Liver (tissue), 3 donors: ENCODE results near the gene MEGF11.

Experiments used
- EGR1 ChIP-seq, 2 donors: IDR thresholded peaks; 2 replicates each; pipeline ENCODE4 v1.6.1; 2016 to 2018; ENCODE audit warnings: antibody characterized with exemption in 2 of 2, low read depth in 2 of 2
- FOXA1 ChIP-seq: IDR thresholded peaks from 2 replicates; pipeline ENCODE4 v1.6.1; 2016; ENCODE audit warnings: antibody characterized with exemption
- GABPA ChIP-seq, 2 donors: IDR thresholded peaks in 1 of 2; conservative IDR thresholded peaks in 1 of 2; 2 replicates each; pipeline ENCODE4 v1.6.1; 2016; ENCODE audit warnings: antibody characterized with exemption in 2 of 2, mild to moderate bottlenecking in 1 of 2, moderate library complexity in 1 of 2
- RAD21 ChIP-seq, 2 donors: IDR thresholded peaks; 2 replicates each; pipeline ENCODE4 v1.6.1; 2016; ENCODE audit warnings: antibody characterized with exemption in 2 of 2, mild to moderate bottlenecking in 2 of 2
- SP1 ChIP-seq: IDR thresholded peaks from 2 replicates; pipeline ENCODE4 v1.6.1; 2018; ENCODE audit warnings: antibody characterized with exemption, mild to moderate bottlenecking
- TAF1 ChIP-seq: conservative IDR thresholded peaks from 2 replicates; pipeline ENCODE4 v1.6.1; 2016; ENCODE audit warnings: antibody characterized with exemption, mild to moderate bottlenecking
- YY1 ChIP-seq: IDR thresholded peaks from 2 replicates; pipeline ENCODE4 v1.6.1; 2016; ENCODE audit warnings: antibody characterized with exemption, mild to moderate bottlenecking
- TF ChIP-seq, protein P1 (sequence below): IDR thresholded peaks from 2 replicates; pipeline ENCODE4 v1.6.1; 2016; ENCODE audit warnings: antibody characterized with exemption, mild to moderate bottlenecking
- TF ChIP-seq, protein P2 (sequence below): fragments of 150-350 bp; IDR thresholded peaks from 2 replicates; pipeline ENCODE4 v1.5.1; 2017; ENCODE audit warnings: improper control_type of control experiment, low read depth, low read length; ENCODE audit not compliant: missing input control
- TF ChIP-seq, protein P3 (sequence below): IDR thresholded peaks from 2 replicates; pipeline ENCODE4 v1.6.1; 2016; ENCODE audit warnings: antibody characterized with exemption
- TF ChIP-seq, protein P4 (sequence below): IDR thresholded peaks from 2 replicates; pipeline ENCODE4 v1.6.1; 2016; ENCODE audit warnings: antibody characterized with exemption
- donor health status: healthy.
- donor health status: healthy.

DNA sequence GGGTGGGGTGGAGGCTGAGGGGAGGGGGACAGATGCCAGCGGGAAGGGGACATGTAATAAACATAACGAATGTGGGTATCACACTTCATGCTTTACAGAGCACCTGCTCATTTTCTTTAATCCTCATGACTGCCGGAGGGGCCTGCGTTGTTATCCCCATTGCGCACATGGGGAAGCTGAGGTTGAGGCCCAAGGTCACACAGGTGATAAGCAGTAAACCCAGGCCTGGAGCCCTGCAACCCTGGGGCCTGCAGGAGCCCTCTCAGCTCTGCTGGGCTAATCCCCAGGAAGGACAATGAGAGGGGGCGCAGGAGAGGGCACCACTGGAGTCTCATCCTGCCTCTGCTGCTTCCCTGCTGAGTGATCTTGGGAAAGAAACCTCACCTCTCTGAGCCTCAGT is 64.3 kb downstream of the MEGF11 start:
- TF ChIP-seq, protein P1, sequence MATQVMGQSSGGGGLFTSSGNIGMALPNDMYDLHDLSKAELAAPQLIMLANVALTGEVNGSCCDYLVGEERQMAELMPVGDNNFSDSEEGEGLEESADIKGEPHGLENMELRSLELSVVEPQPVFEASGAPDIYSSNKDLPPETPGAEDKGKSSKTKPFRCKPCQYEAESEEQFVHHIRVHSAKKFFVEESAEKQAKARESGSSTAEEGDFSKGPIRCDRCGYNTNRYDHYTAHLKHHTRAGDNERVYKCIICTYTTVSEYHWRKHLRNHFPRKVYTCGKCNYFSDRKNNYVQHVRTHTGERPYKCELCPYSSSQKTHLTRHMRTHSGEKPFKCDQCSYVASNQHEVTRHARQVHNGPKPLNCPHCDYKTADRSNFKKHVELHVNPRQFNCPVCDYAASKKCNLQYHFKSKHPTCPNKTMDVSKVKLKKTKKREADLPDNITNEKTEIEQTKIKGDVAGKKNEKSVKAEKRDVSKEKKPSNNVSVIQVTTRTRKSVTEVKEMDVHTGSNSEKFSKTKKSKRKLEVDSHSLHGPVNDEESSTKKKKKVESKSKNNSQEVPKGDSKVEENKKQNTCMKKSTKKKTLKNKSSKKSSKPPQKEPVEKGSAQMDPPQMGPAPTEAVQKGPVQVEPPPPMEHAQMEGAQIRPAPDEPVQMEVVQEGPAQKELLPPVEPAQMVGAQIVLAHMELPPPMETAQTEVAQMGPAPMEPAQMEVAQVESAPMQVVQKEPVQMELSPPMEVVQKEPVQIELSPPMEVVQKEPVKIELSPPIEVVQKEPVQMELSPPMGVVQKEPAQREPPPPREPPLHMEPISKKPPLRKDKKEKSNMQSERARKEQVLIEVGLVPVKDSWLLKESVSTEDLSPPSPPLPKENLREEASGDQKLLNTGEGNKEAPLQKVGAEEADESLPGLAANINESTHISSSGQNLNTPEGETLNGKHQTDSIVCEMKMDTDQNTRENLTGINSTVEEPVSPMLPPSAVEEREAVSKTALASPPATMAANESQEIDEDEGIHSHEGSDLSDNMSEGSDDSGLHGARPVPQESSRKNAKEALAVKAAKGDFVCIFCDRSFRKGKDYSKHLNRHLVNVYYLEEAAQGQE, result no peak
- TF ChIP-seq RAD21 (IDR thresholded peaks at IDR 0.05) (no peak), FOXA1 (no peak), YY1 (no peak), GABPA (IDR thresholded peaks at IDR 0.05 in 1 of 2, conservative IDR thresholded peaks at IDR 0.05 in 1 of 2) (no peak), TAF1 (no peak), EGR1 (IDR thresholded peaks at IDR 0.05; ENCODE audit: low read depth in 2 of 2) (no peak), SP1 (no peak)
- TF ChIP-seq, protein P2, sequence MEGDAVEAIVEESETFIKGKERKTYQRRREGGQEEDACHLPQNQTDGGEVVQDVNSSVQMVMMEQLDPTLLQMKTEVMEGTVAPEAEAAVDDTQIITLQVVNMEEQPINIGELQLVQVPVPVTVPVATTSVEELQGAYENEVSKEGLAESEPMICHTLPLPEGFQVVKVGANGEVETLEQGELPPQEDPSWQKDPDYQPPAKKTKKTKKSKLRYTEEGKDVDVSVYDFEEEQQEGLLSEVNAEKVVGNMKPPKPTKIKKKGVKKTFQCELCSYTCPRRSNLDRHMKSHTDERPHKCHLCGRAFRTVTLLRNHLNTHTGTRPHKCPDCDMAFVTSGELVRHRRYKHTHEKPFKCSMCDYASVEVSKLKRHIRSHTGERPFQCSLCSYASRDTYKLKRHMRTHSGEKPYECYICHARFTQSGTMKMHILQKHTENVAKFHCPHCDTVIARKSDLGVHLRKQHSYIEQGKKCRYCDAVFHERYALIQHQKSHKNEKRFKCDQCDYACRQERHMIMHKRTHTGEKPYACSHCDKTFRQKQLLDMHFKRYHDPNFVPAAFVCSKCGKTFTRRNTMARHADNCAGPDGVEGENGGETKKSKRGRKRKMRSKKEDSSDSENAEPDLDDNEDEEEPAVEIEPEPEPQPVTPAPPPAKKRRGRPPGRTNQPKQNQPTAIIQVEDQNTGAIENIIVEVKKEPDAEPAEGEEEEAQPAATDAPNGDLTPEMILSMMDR, result no peak
- TF ChIP-seq, protein P3, sequence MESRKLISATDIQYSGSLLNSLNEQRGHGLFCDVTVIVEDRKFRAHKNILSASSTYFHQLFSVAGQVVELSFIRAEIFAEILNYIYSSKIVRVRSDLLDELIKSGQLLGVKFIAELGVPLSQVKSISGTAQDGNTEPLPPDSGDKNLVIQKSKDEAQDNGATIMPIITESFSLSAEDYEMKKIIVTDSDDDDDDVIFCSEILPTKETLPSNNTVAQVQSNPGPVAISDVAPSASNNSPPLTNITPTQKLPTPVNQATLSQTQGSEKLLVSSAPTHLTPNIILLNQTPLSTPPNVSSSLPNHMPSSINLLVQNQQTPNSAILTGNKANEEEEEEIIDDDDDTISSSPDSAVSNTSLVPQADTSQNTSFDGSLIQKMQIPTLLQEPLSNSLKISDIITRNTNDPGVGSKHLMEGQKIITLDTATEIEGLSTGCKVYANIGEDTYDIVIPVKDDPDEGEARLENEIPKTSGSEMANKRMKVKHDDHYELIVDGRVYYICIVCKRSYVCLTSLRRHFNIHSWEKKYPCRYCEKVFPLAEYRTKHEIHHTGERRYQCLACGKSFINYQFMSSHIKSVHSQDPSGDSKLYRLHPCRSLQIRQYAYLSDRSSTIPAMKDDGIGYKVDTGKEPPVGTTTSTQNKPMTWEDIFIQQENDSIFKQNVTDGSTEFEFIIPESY, result no peak
- TF ChIP-seq, protein P4, sequence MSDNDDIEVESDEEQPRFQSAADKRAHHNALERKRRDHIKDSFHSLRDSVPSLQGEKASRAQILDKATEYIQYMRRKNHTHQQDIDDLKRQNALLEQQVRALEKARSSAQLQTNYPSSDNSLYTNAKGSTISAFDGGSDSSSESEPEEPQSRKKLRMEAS, result no peak
